A673 (cell line): ENCODE data around the gene BANP.

Source experiments
- EZH2 ChIP-seq: fragments of 200-600 bp; sonication (generic); IDR thresholded peaks from 2 replicates; pipeline ENCODE4 v1.6.1; 2017; ENCODE audit warnings: borderline replicate concordance, low read depth, mild to moderate bottlenecking, mixed read lengths, antibody characterized with exemption, low read length; ENCODE audit not compliant: poor library complexity, severe bottlenecking
- TF ChIP-seq, protein P1 (sequence below): fragments of 300-800, 200-600 bp; sonication (generic); conservative IDR thresholded peaks from 2 replicates; pipeline ENCODE4 v1.5.1; 2017; ENCODE audit warnings: low read depth, mild to moderate bottlenecking, antibody characterized with exemption, low read length, moderate library complexity, mixed read lengths

DNA sequence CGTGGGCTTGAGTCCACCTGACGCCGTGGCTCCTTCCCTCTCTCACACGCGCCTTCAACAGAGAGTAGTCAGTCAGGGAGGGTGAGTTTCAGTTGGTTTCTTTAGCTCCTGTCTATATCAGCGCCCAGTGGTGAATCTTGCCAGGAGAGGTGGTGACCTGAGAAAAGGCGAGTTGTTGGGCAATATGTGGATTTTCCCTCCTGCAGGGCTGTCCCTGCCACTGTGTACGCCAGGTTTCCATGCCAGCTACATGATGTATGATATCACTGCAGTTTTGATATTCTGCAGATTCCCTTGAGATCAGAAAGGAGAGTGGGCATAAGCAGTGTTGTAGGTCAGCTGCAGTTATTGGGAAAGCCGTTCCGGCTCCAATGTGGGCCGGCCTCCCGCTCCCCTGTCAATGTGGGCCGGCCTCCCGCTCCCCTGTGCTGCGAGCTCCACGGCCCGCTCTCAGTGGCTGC is 31.4 kb downstream of the BANP start:
- TF ChIP-seq, protein P1, sequence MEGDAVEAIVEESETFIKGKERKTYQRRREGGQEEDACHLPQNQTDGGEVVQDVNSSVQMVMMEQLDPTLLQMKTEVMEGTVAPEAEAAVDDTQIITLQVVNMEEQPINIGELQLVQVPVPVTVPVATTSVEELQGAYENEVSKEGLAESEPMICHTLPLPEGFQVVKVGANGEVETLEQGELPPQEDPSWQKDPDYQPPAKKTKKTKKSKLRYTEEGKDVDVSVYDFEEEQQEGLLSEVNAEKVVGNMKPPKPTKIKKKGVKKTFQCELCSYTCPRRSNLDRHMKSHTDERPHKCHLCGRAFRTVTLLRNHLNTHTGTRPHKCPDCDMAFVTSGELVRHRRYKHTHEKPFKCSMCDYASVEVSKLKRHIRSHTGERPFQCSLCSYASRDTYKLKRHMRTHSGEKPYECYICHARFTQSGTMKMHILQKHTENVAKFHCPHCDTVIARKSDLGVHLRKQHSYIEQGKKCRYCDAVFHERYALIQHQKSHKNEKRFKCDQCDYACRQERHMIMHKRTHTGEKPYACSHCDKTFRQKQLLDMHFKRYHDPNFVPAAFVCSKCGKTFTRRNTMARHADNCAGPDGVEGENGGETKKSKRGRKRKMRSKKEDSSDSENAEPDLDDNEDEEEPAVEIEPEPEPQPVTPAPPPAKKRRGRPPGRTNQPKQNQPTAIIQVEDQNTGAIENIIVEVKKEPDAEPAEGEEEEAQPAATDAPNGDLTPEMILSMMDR: no peak
- no peak for TF ChIP-seq EZH2
